Thymus (tissue), 11 donors: Measurements from ENCODE around the gene POLR3C. TPM values are rescaled to one million over a fixed set of nuclear protein-coding genes. Genes with fewer than 3 reads are reported as not detected.

ENCODE experiments used
- DNase-seq, 9 donors: peaks; one replicate each; pipeline ENCODE4 v3.0.0-alpha.2; 2013; ENCODE audit warnings: low spot score in 9 of 9, low read depth in 6 of 9, missing footprints in 1 of 9
- H3K27ac ChIP-seq, 2 donors: one replicate each; pipeline ENCODE4 v1.5.1; 2013; ENCODE audit warnings: control low read depth in 1 of 2, low read depth in 1 of 2, low read length in 1 of 2, mild to moderate bottlenecking in 1 of 2, moderate library complexity in 1 of 2
- H3K27me3 ChIP-seq, 2 donors: one replicate each; pipeline ENCODE4 v1.5.1; 2013; ENCODE audit warnings: low read length in 1 of 2; ENCODE audit not compliant: control insufficient read depth in 2 of 2, insufficient read depth in 1 of 2
- H3K36me3 ChIP-seq, 2 donors: one replicate each; pipeline ENCODE4 v1.5.1; 2013; ENCODE audit warnings: low read length in 1 of 2, mild to moderate bottlenecking in 1 of 2, moderate library complexity in 1 of 2; ENCODE audit not compliant: control insufficient read depth in 2 of 2, insufficient read depth in 2 of 2
- H3K4me1 ChIP-seq, 2 donors: one replicate each; pipeline ENCODE4 v1.5.1; 2013; ENCODE audit warnings: low read length in 2 of 2; ENCODE audit not compliant: control insufficient read depth in 2 of 2, insufficient read depth in 2 of 2
- H3K4me3 ChIP-seq, 2 donors: one replicate each; pipeline ENCODE4 v1.5.1; 2013; ENCODE audit warnings: low read length in 2 of 2, control low read depth in 1 of 2, mild to moderate bottlenecking in 1 of 2
- H3K9me3 ChIP-seq, 2 donors: one replicate each; pipeline ENCODE4 v1.5.1; 2013; ENCODE audit warnings: low read length in 1 of 2, mild to moderate bottlenecking in 1 of 2; ENCODE audit not compliant: control insufficient read depth in 2 of 2, insufficient read depth in 1 of 2
- WGBS: extraction: QIAGEN DNeasy Blood & Tissue Kit; methylation state at CpG from one replicate; pipeline ENCODE4 v1.1.7; 2013; 5-methylcytosine and 5-hydroxymethylcytosine counted together
- polyA plus RNA-seq: library from polyadenylated mRNA; stranded (reverse); fragments of 200-250 nt; gene quantifications from one replicate; pipeline ENCODE4 v1.2.3, GENCODE V29; 2013
- total RNA-seq: library from RNA; stranded (reverse); fragments of 120-200 nt; gene quantifications from one replicate; pipeline ENCODE4 v1.2.4, GENCODE V29; 2013
- donor health status: healthy.

The POLR3C gene
- total and polyA plus RNA-seq, 2 donors, result 17.2 to 26.7 TPM

DNA sequence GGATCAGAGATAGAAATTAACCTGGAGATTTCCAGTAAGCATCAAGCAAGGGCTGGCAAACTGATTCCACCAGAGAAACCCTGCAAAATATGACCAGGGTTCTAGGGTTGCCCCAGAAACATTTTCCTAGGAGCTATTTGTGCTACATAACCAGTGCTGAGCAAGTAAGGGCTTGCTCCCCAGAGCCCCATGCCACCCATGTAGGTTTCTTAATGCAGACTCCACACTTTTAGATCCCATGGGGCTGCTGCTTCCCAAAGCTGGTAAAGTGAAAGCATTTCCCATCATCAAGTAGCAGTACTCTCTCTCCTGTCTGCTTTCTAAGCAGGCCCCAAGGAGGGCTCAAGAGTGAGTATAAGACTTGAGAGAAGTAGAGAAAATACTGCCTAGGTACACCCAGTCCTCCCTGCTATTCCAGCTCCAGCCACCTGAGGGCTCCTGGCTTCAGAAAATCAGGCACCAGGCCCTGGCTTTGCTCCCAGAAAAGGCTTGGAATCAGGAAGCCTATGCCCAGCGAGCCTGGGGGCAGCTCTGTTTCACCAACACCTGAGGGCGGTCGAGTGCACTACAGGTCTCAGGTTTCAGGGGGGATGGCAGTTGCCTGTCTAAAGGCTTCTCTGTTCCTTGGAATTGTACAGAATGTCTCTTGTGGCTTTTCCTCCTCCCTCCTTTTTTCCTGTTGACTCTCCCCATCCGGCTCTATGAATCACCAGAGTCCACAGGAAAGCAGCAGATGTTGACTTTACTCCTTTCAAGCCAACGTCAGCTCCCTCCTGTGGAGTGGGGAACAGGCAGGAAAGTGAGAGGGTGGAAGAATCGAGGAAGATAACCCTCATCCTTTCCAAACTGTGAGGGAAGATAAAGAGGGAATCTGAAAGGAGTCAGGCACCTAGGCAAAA, 67.8 kb downstream of the POLR3C start:
- peak overlapping the region; percentile 28 to 83 for H3K27ac ChIP-seq
- peaks cover 0 to 5% of the 10 kb centered on the region in 2 donors for H3K4me1 ChIP-seq
- WGBS, result 29% methylated on average over 6 of the region's 6 CpGs
- peaks cover 0 to 2% of the 10 kb centered on the region in 2 donors for H3K27me3 ChIP-seq
- no peaks in the 10 kb centered on the region for H3K36me3 ChIP-seq
- H3K9me3 ChIP-seq, result no peaks in the 10 kb centered on the region
- H3K4me3 ChIP-seq, result no peak overlapping the region
- DNase-seq, result peak in 7 of 9 donors; percentile 23 to 61 (median 29)

- no peaks in the 10 kb centered on the region for H3K9me3 ChIP-seq
- H3K27me3 ChIP-seq, result no peaks in the 10 kb centered on the region
- H3K27ac ChIP-seq, result peak overlapping the region; percentile 28 to 83
- peaks cover 0 to 5% of the 10 kb centered on the region in 2 donors for H3K4me1 ChIP-seq
- H3K4me3 ChIP-seq, result no peak overlapping the region
- no peaks in the 10 kb centered on the region for H3K36me3 ChIP-seq
- DNase-seq, result no peak
- WGBS, result 92% methylated on average over 3 of the region's 3 CpGs
These were observed 68.6 kb downstream of the POLR3C start for GRCh38 chr1:145892486-145893087.

- Histone ChIP-seq H3K27ac (no peak overlapping the region), H3K36me3 (no peaks in the 10 kb centered on the region)
These were observed 69.5 kb downstream of the POLR3C start for GRCh38 chr1:145893306-145894055.

More at GRCh38 chr1:145893306-145894055, 69.5 kb downstream of the POLR3C start:
- no peak overlapping the region for H3K4me3 ChIP-seq
- WGBS, result 96% methylated on average over 7 of the region's 7 CpGs
- no peak for DNase-seq
- peaks cover 0 to 5% of the 10 kb centered on the region in 2 donors for H3K4me1 ChIP-seq
- no peaks in the 10 kb centered on the region for H3K27me3 ChIP-seq
- no peaks in the 10 kb centered on the region for H3K9me3 ChIP-seq

Other genes starting within 250 kb of the POLR3C start
- 25.2 TPM for gene GPR89A, start 216.2 kb upstream of the POLR3C start, total RNA-seq
- 21.3 TPM for gene GPR89A, start 216.2 kb upstream of the POLR3C start, polyA plus RNA-seq
- gene PDZK1, start 116.8 kb upstream of the POLR3C start, total RNA-seq, result 0.90 TPM
- gene PDZK1, start 116.8 kb upstream of the POLR3C start, polyA plus RNA-seq, result 1.5 TPM
- 0.76 TPM for gene CD160, start 104.7 kb upstream of the POLR3C start, total RNA-seq
- 0.25 TPM for gene CD160, start 104.7 kb upstream of the POLR3C start, polyA plus RNA-seq
- 8.8 TPM for gene RNF115, start 105 bp upstream of the POLR3C start, total RNA-seq
- gene RNF115, start 105 bp upstream of the POLR3C start, polyA plus RNA-seq, result 12.3 TPM
- 3.7 TPM for gene NUDT17, start 21.4 kb downstream of the POLR3C start, total RNA-seq
- 6.0 TPM for gene NUDT17, start 21.4 kb downstream of the POLR3C start, polyA plus RNA-seq
- gene PIAS3, start 34.9 kb downstream of the POLR3C start, total RNA-seq, result 6.0 TPM
- 29.9 TPM for gene PIAS3, start 34.9 kb downstream of the POLR3C start, polyA plus RNA-seq
- 0.28 TPM for gene ANKRD35, start 61.7 kb downstream of the POLR3C start, total RNA-seq
- gene ANKRD35, start 61.7 kb downstream of the POLR3C start, polyA plus RNA-seq, result 2.7 TPM
- 0.57 TPM for gene ITGA10, start 85.8 kb downstream of the POLR3C start, total RNA-seq
- 10.3 TPM for gene ITGA10, start 85.8 kb downstream of the POLR3C start, polyA plus RNA-seq
- 32.9 TPM for gene PEX11B, start 94.5 kb downstream of the POLR3C start, total RNA-seq
- 38.1 TPM for gene PEX11B, start 94.5 kb downstream of the POLR3C start, polyA plus RNA-seq
- 225 TPM for gene RBM8A, start 103.3 kb downstream of the POLR3C start, total RNA-seq
- 112 TPM for gene RBM8A, start 103.3 kb downstream of the POLR3C start, polyA plus RNA-seq
- 13.1 TPM for gene LIX1L, start 133.8 kb downstream of the POLR3C start, total RNA-seq
- 22.0 TPM for gene LIX1L, start 133.8 kb downstream of the POLR3C start, polyA plus RNA-seq
- gene ANKRD34A, start 140.4 kb downstream of the POLR3C start, total RNA-seq, result 0.19 TPM
- 0.89 TPM for gene ANKRD34A, start 140.4 kb downstream of the POLR3C start, polyA plus RNA-seq
- gene POLR3GL, start 140.5 kb downstream of the POLR3C start, total RNA-seq, result 37.5 TPM
- gene POLR3GL, start 140.5 kb downstream of the POLR3C start, polyA plus RNA-seq, result 89.6 TPM
- gene TXNIP, start 172.4 kb downstream of the POLR3C start, total RNA-seq, result 336 TPM
- 1,022 TPM for gene TXNIP, start 172.4 kb downstream of the POLR3C start, polyA plus RNA-seq
- gene HJV, start 197.5 kb downstream of the POLR3C start, total RNA-seq, result 0.38 TPM
- gene HJV, start 197.5 kb downstream of the POLR3C start, polyA plus RNA-seq, result 0.62 TPM